Neural progenitor cell (in vitro differentiated cells): Measurements from ENCODE around the gene BAIAP2. TPM values are rescaled to one million over a fixed set of nuclear protein-coding genes. Genes with fewer than 3 reads are reported as not detected.

Source experiments
- DNase-seq: peaks from one replicate; pipeline ENCODE4 v3.0.0-alpha.2; 2016; ENCODE audit warnings: low spot score
- H2AFZ ChIP-seq: fragments of 200-600 bp; sonication (generic); replicated peaks from 2 replicates; pipeline ENCODE4 v1.6.1; 2016; ENCODE audit warnings: antibody characterized with exemption
- H3F3A ChIP-seq: fragments of 200-600 bp; sonication (generic); 2 replicates; pipeline ENCODE4 v1.6.1; 2016; ENCODE audit warnings: antibody characterized with exemption, low read depth
- H3K27ac ChIP-seq: fragments of 200-600 bp; sonication (generic); 2 replicates; pipeline ENCODE4 v1.5.1; 2016; ENCODE audit warnings: mild to moderate bottlenecking
- H3K27me3 ChIP-seq: fragments of 200-600 bp; sonication (generic); 2 replicates; pipeline ENCODE4 v1.6.1; 2016; ENCODE audit warnings: mild to moderate bottlenecking, moderate library complexity
- H3K36me3 ChIP-seq: fragments of 200-600 bp; sonication (generic); 2 replicates; pipeline ENCODE4 v1.5.1; 2016
- H3K4me1 ChIP-seq: fragments of 200-600 bp; sonication (generic); 2 replicates; pipeline ENCODE4 v1.6.1; 2016; ENCODE audit warnings: mixed run types
- H3K4me2 ChIP-seq: fragments of 200-600 bp; sonication (generic); 2 replicates; pipeline ENCODE4 v1.6.1; 2016
- H3K4me3 ChIP-seq: fragments of 200-600 bp; sonication (generic); 2 replicates; pipeline ENCODE4 v1.5.1; 2016
- H3K79me2 ChIP-seq: fragments of 200-600 bp; sonication (generic); 2 replicates; pipeline ENCODE4 v1.6.1; 2016; ENCODE audit warnings: low read depth
- H3K9ac ChIP-seq: fragments of 200-600 bp; sonication (generic); 2 replicates; pipeline ENCODE4 v1.6.1; 2016
- H3K9me3 ChIP-seq: fragments of 200-600 bp; sonication (generic); 2 replicates; pipeline ENCODE4 v1.5.1; 2016; ENCODE audit warnings: low read depth
- H4K20me1 ChIP-seq: fragments of 200-600 bp; sonication (generic); 2 replicates; pipeline ENCODE4 v1.6.1; 2016; ENCODE audit warnings: low read depth
- H3K27ac Mint-ChIP-seq: 3 replicates; pipeline ENCODE4 v1.8.0; 2021; ENCODE audit warnings: mixed read lengths
- H3K27me3 Mint-ChIP-seq: 2 replicates; pipeline ENCODE4 v1.8.0; 2022; ENCODE audit warnings: low read depth, mild to moderate bottlenecking, inconsistent platforms, moderate library complexity, mixed read lengths; ENCODE audit not compliant: insufficient read depth
- H3K36me3 Mint-ChIP-seq: 3 replicates; pipeline ENCODE4 v1.8.0; 2021; ENCODE audit warnings: mixed read lengths
- H3K4me1 Mint-ChIP-seq: 3 replicates; pipeline ENCODE4 v1.8.0; 2021; ENCODE audit warnings: mixed read lengths
- H3K4me3 Mint-ChIP-seq: 3 replicates; pipeline ENCODE4 v1.8.0; 2021; ENCODE audit warnings: mild to moderate bottlenecking, moderate library complexity, mixed read lengths
- H3K9me3 Mint-ChIP-seq: 3 replicates; pipeline ENCODE4 v1.8.0; 2020; ENCODE audit warnings: mixed read lengths
- CTCF ChIP-seq: fragments of 200-600 bp; sonication (generic); IDR thresholded peaks from 2 replicates; pipeline ENCODE4 v1.5.1; 2017; ENCODE audit warnings: antibody characterized with exemption, mild to moderate bottlenecking
- EZH2 ChIP-seq: fragments of 200-600 bp; sonication (generic); IDR thresholded peaks from 2 replicates; pipeline ENCODE4 v1.6.1; 2017; ENCODE audit warnings: antibody characterized with exemption, mild to moderate bottlenecking, moderate library complexity
- EZH2phosphoT487 ChIP-seq: fragments of 200-600 bp; sonication (generic); IDR thresholded peaks from 2 replicates; pipeline ENCODE4 v1.6.1; 2017; ENCODE audit warnings: antibody characterized with exemption
- total RNA-seq: library from RNA; depleted of rRNA; stranded (reverse); fragments of >200 nt; gene quantifications from 2 replicates; pipeline ENCODE4 v1.2.3, GENCODE V29; 2015; ENCODE audit warnings: low replicate concordance

BAIAP2 gene
- total RNA-seq: 15.6 and 16.1 TPM in 2 replicates

GRCh38 chr17:81034779-81035520 is at the start of gene BAIAP2:
Gene BAIAP2 (plus strand): TSS chr17:81035151. CDS start chr17:81035255, 104 bp downstream.
- peaks cover 20% of the 10 kb centered on the region for H3K36me3 Mint-ChIP-seq
- Histone ChIP-seq H3K27me3 (peaks cover 24% of the 10 kb centered on the region), H3K27ac (no peak within 1 kb of the TSS), H3K79me2 (peaks cover 36% of the 10 kb centered on the region), H4K20me1 (peaks cover 48% of the 10 kb centered on the region), H3K9me3 (no peaks in the 10 kb centered on the region), H3K36me3 (no peaks in the 10 kb centered on the region), H3K4me3 (peak within 1 kb of the TSS; percentile 91), H3F3A (no peaks in the 10 kb centered on the region), H3K9ac (peak within 1 kb of the TSS; percentile 43), H3K4me1 (peaks cover 12% of the 10 kb centered on the region), H3K4me2 (peak within 1 kb of the TSS; percentile 97), H2AFZ (no peak within 1 kb of the TSS)
- H3K27me3 Mint-ChIP-seq: peaks cover 9% of the 10 kb centered on the region
- H3K27ac Mint-ChIP-seq: peak within 1 kb of the TSS; percentile 83
- peak within 1 kb of the TSS; percentile 99 for H3K4me3 Mint-ChIP-seq
- H3K4me1 Mint-ChIP-seq: peaks cover 53% of the 10 kb centered on the region
- TF ChIP-seq EZH2phosphoT487 (no peak), CTCF (peak; percentile 31)
- no peaks in the 10 kb centered on the region for H3K9me3 Mint-ChIP-seq
- DNase-seq: peak; percentile 98

- Mint-ChIP-seq H3K27ac (no peak overlapping the region), H3K9me3 (no peaks in the 10 kb centered on the region), H3K36me3 (no peaks in the 10 kb centered on the region), H3K4me3 (no peak overlapping the region), H3K27me3 (peaks cover 18% of the 10 kb centered on the region), H3K4me1 (peaks cover 13% of the 10 kb centered on the region)
- Histone ChIP-seq H3K79me2 (no peaks in the 10 kb centered on the region), H4K20me1 (no peaks in the 10 kb centered on the region), H3K4me1 (no peaks in the 10 kb centered on the region), H3K4me3 (no peak overlapping the region), H3K36me3 (no peaks in the 10 kb centered on the region), H3K9me3 (no peaks in the 10 kb centered on the region), H3K4me2 (no peak overlapping the region), H3K9ac (no peak overlapping the region), H2AFZ (no peak overlapping the region), H3K27me3 (peaks cover 45% of the 10 kb centered on the region), H3F3A (no peaks in the 10 kb centered on the region), H3K27ac (no peak overlapping the region)
- no peak for DNase-seq
- TF ChIP-seq EZH2phosphoT487: no peak
- no peak for TF ChIP-seq EZH2
- TF ChIP-seq CTCF: no peak
These were observed 48.9 kb upstream of the BAIAP2 start for GRCh38 chr17:80986046-80986445.

GRCh38 chr17:80986816-80987475 is 48.0 kb upstream of the BAIAP2 start:
- H3K27me3 Mint-ChIP-seq: peaks cover 18% of the 10 kb centered on the region
- no peaks in the 10 kb centered on the region for H3K9me3 Mint-ChIP-seq
- Histone ChIP-seq H3K27me3 (peaks cover 45% of the 10 kb centered on the region), H3K4me1 (no peaks in the 10 kb centered on the region), H3K79me2 (no peaks in the 10 kb centered on the region), H3K9me3 (no peaks in the 10 kb centered on the region), H4K20me1 (no peaks in the 10 kb centered on the region), H3K4me3 (no peak overlapping the region), H3K9ac (no peak overlapping the region), H3K36me3 (no peaks in the 10 kb centered on the region), H3K27ac (no peak overlapping the region), H3F3A (no peaks in the 10 kb centered on the region), H2AFZ (no peak overlapping the region), H3K4me2 (no peak overlapping the region)
- H3K36me3 Mint-ChIP-seq: no peaks in the 10 kb centered on the region
- H3K27ac Mint-ChIP-seq: no peak overlapping the region
- peaks cover 13% of the 10 kb centered on the region for H3K4me1 Mint-ChIP-seq
- no peak for DNase-seq
- TF ChIP-seq CTCF: no peak
- no peak for TF ChIP-seq EZH2phosphoT487
- TF ChIP-seq EZH2: no peak
- no peak overlapping the region for H3K4me3 Mint-ChIP-seq
